HG02798 (cell line): Measurements from ENCODE around the gene MOBP.
"Not testable (repeated sequence)": the region's sequence is repeated elsewhere in the genome, so short reads cannot be mapped to it uniquely, and the experiment has no call there.

Experiments used
- ATAC-seq: cut with Tn5 transposase; IDR thresholded peaks from one replicate; pipeline ENCODE4 v1.9.1; 2021; ENCODE audit warnings: mild to moderate bottlenecking; ENCODE audit not compliant: unreplicated experiment, poor library complexity

Gene MOBP

GRCh38 chr3:39448506-39449233 lies 18.8 kb upstream of the MOBP start:
- ATAC-seq, result no peak

GRCh38 chr3:39449796-39450195 lies 17.7 kb upstream of the MOBP start:
- no peak for ATAC-seq

DNA sequence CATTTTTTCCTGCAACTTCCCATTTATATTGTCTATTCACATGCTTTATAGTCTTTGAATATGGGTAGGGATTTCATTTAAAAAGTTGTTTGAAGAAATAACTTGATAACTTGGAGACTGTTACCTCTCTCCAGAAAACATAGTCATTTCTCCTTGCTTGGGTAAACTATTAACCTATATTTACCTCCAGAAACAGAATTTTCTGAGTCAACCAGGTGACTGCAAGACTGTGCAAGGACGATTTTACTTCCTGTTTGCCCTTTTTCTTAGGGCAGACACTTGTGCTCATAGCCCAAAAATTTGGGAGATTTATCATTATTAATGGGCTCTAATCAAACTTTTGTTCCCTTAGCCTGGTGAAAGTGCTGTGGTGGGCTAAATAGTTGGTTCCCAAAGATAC lies 14.3 kb upstream of the MOBP start:
- no peak for ATAC-seq

GRCh38 chr3:39453872-39454271 lies 13.6 kb upstream of the MOBP start:
- ATAC-seq, result not testable (repeated sequence)

DNA sequence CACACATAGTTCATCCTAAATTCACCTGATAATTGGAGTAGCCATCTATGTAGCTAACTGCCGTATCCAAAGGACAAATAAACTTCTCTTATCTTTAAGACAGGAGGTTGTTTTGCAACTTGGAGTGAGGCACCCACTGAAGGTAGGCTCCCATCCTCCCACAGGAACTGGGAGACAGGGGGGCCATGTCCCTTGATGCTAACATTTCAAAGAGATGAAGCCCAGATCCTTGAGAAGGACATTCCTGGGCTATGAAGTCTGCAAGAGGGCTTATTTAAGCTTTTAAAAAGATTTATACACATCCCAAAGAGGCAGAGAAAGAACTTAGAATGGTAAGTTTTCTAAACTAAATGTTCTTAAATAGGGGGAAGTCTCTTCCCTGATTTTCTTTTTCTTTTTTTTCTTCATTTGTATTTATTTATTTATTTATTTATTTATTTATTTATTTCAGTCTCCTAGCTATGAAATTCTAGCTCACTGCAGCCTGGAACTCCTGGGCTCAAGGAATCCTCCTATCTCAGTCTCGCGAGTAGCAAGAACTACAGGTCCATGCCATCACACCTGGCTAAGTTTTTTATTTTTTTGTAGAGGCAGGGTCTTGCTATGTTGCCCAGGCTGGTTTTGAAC lies 12.8 kb upstream of the MOBP start:
- no peak for ATAC-seq

DNA sequence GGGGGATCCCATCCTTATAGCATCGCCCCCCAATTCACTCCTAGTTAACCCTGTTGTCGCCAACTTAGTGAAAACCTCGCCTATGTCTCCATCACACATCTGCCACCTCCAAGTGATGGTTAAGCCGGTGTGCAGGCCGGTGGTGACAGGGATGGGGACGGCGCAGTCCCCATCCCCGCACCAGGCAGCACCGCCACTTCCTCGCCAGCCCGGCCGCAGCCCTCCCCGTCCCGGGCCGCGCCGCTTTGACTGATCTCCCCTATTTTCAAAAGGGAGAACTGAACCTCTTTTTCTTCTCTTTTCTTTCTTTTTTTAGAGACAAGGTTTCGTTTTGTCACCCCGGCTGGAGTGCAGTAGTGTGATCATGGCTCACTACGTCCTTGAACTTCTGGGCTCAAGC lies 11.3 kb upstream of the MOBP start:
- ATAC-seq, result no peak

GRCh38 chr3:39457361-39457760 lies 10.1 kb upstream of the MOBP start:
- no peak for ATAC-seq

GRCh38 chr3:39458579-39458978 lies 8.9 kb upstream of the MOBP start:
- not testable (repeated sequence) for ATAC-seq

- ATAC-seq, result no peak
Observed at GRCh38 chr3:39460677-39461076, 6.8 kb upstream of the MOBP start.

- ATAC-seq, result no peak
Observed at GRCh38 chr3:39463269-39463668, 4.2 kb upstream of the MOBP start.

GRCh38 chr3:39466988-39467387 lies 492 bp upstream of the MOBP start:
- ATAC-seq, result no peak

GRCh38 chr3:39468108-39468436 lies 592 bp downstream of the MOBP start:
- ATAC-seq, result no peak

GRCh38 chr3:39469258-39469657 lies 1.8 kb downstream of the MOBP start:
- ATAC-seq, result no peak

DNA sequence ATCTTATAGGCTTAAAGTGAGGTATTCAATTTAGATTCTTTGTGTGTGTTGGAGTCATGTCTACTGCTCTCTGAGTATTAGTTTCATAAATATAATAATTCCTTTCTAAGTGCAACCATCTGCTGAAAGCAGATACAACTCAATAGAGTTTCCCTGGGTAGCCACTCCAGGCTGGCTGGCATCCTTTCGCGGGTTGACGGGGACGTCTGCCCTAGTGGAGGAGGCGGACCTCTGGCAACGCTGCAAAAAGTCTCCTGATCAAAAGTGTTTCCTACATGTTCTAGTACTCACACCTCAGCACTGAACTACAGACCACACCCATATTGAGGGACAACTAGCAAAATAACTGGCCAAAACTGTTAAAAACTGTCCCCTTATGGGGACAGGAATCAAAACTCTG lies 2.5 kb downstream of the MOBP start:
- ATAC-seq, result no peak

DNA sequence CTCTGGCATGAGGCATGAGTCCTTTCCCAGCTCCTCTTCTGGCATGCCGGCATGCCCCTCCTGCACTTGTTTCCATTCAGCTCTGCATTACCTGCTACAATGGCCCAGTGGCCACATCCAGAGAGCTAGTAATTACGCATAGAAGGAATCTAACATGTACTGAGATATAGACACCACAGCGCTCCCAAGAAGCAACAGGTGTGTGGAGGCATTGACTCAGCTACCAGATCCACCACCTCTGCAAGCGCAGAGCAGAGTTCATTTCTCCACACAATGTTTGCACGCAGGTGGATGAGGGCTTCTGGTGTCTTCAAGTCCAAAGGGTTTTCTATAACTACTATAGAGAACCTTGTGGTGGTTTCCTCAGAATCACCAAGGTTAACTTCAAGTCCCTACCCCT lies 4.2 kb downstream of the MOBP start:
- no peak for ATAC-seq

GRCh38 chr3:39473452-39474125 lies 6.1 kb downstream of the MOBP start:
- no peak for ATAC-seq

DNA sequence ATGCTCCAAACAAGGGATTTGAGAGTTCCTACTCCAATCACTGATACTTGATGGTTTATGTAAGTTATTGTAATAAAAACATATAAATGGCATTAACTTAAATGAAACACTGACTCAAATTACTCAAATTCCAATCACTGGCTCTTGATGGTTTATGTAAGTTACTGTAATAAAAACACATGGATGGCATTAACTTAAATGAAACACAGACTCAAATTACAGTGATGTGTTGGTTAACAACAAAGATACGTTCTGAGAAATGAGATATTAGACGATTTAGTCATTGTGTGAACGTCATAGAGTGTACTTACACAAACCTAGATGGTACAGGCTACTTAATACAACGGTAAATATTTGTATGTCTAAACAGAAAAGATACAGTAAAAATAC lies 6.6 kb downstream of the MOBP start:
- ATAC-seq, result no peak

DNA sequence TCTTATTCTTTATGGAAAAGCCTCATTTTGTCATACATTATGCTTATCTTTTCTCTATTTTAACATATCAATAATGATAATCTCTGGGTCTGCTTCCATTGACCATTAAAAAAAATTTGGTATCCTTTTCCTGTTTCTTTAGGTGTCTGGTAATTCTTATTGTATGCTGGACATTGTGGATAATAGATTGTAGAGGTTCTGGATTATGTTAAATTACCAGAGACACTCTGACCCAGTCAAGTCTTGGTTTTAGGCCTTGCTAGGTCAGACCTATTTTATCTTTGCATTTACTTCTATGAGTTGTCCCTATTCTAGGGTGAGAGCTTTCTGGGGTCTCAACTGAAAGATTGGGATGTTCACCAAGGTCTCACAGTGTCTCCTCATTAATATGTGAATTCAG lies 9.3 kb downstream of the MOBP start:
- ATAC-seq, result no peak

- ATAC-seq, result no peak
Observed at GRCh38 chr3:39478226-39478625, 10.7 kb downstream of the MOBP start.

GRCh38 chr3:39479701-39480414 lies 12.4 kb downstream of the MOBP start:
- ATAC-seq, result no peak

- no peak for ATAC-seq
Observed at GRCh38 chr3:39485547-39485946, 18.1 kb downstream of the MOBP start.
